ENCODE results near the gene UGT1A5.
A peak's percentile ranks its signal among the peaks of the same experiment; 100 is the strongest.
"Not testable (repeated sequence)": the region's sequence is repeated elsewhere in the genome, so short reads cannot be mapped to it uniquely, and the experiment has no call there.

UGT1A5 gene

DNA sequence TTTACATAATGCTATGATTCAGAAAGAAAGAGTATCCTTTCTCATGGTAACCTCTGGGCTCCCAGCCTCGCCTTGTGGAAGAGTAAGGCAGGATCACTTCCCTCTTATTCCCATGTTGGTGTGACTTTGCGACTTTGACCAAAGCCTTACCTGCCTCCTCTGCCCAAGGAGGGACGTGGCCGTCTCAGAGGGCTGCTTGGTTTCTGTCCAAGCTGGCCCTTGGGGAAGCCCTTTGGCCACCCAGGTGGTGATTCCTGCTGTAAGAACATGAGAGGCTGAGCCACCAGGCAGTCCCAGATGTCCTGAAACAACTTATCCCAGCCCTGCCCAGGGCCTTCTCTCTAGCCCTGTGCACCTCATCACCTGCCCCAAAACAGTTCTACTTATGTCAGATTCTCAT is 14.0 kb upstream of the UGT1A5 start:
- no peak for FAIRE-seq

DNA sequence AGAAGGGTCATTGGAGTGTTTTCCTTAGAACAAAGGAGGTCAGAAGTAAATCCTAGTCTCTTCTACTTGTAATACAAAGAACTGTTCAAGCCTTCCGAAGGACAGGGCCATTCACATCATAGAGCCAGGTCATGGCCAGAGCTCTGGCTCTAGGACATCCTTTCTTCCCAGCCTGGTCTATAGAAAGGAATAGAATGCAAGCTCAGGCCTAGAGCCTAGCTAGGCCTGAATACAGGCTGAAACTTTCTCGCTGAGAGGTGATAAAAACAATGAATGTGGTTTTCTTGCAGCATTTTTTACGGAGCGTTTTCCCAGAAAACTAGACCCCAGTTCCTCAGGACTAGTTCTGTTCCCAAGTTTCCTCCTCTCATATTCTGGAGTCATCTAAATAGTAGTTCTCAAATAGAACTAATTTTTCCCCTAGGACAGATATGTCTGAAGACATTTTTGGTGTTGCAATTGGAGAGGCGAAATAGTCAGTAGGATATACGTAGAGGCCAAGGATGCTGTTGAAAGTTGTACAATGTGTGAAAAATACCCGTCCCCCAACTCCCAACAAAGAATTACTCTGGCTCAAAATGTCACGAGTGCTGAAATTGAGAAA is 13.2 kb upstream of the UGT1A5 start:
- no peak for FAIRE-seq

DNA sequence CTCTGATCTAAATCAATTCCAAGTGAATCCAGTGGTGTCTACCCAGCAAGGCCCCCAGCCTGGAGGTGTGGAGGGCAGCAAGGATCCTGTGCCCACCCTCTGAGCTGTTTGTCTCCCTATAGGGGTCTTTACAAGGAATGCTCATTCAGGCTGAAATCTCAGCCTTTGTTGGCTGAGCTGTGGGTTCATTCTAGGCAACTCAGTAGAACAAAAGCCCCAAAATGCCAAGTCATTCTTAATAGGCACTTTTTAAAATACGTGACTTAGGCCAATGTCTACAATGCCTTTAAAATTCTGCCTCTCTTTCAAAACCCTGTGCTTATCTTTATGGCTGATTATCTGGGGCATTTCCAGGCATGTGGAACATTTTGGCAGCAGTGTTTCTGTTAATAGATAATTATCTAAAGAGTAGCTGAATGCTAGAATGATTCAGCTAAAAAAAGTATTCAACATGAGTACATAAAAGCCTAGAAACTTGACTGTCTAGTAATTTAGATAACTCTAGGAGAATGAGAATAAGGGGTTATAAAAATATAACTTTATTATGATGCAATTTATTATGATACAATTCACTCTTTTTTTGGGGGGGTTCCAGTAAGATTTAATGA is 12.6 kb upstream of the UGT1A5 start:
- peak; percentile 11 for FAIRE-seq

DNA sequence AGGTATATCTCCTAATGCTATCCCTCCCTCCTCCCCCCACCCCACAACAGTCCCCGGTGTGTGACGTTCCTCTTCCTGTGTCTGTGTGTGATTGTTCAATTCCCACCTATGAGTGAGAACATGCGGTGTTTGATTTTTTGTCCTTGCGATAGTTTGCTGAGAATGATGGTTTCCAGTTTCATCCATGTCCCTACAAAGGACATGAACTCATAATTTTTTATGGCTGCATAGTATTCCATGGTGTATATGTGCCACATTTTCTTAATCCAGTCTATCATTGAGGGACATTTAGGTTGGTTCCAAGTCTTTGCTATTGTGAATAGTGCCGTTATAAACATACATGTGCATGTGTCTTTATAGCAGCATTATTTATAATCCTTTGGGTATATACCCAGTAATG is 11.9 kb upstream of the UGT1A5 start:
- not testable (repeated sequence) for FAIRE-seq

DNA sequence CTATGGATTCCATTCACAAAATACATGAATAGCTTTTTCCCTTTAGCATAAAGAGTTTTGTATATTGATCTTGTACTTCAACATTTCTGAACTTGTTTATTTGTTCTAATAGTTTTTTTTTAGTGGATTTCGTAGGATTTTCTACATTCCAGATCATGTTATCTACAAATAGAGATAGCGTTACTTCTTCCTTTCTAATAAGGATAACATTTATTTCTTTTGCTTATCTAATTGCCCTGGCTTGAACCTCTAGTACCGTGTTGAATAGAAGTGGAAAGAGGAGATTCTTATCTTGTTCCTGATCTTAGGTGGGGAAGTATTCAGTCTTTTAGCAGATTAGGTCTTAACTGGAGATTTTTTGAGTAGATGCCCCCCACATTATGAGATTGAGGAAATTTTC is 10.5 kb upstream of the UGT1A5 start:
- FAIRE-seq = no peak

DNA sequence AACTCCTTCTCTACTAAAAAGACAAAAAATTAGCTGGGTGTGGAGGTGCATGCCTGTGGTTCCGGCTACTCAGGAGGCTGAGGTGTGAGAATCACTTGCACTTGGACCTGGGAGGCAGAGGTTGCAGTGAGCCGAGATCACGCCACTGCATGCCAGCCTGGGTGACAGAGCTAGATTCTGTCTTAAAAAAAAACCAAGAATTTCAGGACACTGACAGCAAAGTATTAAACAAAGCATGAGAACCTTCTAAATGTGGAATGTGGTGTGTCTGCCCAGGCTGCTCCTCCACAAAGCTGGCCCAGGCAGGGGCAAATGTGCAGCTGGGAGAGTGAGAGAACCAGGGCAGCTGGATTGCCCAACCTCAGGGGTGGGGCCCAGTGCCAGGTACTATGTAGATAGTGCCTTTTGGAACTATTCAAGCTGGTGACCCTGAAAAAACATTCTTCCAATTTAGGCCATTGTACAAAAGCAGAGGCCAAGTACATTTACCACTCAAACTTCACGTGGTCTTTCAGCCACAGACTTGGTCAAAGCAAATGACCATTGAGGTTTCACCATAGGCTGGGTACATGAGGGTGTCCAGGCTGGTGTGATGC is 6.7 kb upstream of the UGT1A5 start:
- no peak for FAIRE-seq

DNA sequence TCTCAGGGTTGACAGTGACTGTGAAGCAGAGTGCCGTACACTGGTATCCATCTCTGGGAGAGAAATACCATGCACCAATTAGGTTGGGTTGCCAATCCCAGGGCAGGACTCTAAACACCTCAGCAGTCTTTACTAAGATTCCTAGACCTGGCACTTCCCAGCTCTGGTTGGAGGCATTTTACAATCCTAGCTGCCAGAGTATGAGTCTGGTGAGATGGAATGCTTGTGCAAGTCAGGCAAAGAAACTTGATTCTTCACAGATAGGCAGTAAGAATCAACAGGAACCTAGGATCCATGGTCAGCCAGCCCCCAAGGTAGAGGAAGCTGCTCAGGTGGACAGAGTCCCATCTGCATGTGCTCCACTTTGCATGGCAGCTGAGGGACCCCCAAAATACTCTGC is 6.0 kb upstream of the UGT1A5 start:
- FAIRE-seq = no peak

DNA sequence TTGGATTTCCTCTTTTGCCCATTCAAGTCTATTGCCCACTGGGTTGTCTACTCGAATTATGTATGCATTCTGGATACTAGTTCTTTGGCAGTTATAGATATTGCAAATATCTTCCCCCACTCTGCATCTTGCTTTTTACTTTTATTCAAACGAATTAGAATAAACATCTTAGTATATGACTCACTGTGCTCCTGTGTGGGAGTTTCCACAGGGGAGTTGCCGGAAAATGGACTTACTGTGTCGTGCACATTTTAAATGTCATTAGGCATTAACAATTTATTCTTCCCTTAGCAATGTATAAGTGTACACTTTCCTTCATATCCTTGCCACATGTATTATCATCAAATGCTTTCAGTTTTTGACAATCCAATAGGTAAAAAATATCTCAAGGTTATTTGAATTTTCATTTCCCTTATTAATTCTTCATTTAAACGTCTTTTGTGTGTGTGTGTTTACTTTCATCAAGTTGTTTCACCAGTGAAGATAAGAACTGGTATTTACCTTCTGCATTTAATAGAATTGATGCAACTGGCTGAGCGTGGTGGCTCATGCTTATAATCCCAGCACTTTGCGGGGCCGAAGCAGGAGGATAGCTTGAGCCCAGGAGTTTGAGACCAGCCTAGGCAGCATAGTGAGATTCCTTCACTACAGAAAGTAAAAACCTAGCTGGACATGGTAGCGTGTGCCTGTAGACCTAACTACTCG is 4.6 kb upstream of the UGT1A5 start:
- FAIRE-seq = no peak

DNA sequence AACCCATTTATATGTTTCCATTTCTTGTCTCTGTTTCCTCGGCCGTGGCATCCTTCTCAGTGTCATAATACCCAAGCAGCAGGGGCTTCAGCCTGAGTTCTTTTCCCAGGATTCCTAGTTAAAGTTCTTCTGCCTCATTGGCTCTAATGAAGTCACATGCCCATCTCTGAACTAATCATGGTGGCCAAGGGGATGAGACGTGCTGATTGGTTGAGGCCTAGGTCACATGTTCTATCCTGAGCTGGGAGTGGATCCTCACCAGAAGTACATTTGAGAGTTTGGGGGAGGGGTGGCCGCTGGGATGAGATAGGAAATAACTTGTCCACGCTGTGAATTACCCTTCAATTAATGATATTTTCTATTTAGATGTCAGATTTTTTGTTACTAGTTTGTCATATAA is 3.8 kb upstream of the UGT1A5 start:
- no peak for FAIRE-seq

DNA sequence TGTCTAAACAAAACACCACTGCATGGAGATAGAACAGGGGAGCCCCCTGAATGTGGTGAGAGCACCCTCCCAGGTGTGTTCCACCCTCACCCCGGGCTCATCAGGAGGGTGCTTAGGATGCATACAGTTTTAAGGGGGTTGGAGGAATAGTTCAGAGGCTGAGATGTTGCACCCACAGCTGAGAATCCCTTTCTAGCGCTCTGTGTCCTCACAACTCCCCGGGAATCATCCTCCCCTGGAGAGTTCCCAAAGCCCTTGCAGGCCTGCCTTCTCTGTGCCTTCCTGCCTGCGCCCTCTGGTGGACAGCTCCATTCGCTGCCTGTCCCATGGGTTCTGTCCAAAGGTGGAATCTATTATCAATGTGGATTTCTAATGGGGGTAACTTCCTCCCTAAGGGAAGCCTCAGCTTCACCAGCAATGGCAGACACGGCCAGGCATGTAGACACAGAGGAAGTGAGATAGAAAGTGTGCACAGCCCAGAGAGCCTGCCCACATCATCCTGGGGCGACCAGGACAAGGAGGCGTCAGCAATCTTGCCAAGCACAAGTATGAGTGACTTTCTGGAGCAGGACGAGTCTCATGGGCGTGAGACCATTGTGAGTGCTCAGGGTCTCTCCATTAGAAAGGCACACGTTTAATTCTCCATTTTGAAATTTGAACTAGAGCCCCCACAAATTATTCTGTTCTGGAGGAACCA is 1.2 kb upstream of the UGT1A5 start:
- FAIRE-seq = no peak

DNA sequence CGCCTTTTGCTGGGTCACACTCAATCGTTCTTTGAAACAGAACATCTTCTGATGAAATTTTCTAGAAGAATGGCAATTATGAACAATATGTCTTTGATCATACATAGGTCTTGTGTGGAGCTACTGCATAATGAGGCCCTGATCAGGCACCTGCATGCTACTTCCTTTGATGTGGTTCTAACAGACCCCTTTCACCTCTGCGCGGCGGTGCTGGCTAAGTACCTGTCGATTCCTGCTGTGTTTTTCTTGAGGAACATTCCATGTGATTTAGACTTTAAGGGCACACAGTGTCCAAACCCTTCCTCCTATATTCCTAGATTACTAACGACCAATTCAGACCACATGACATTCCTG is 532 bp downstream of the UGT1A5 start:
- FAIRE-seq = no peak

DNA sequence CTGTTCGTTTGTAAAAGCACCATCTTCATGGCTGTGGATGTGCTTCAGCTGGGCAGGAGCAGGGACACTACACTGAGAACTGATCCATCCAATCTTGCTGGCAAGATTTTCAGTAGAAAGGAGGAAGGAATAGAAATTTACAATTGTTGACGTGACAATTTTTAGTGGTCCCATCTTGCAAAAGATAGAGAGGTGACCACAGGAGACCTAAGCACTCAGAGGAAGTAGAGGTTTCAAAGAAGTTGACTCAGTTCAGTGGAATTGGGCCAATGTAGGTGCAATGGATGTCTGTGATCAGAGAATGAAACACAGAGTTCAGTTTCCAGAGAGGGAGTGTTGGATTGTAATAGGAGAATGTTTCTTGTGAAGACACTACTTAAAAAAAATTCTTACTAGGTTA is 1.4 kb downstream of the UGT1A5 start:
- FAIRE-seq = no peak

DNA sequence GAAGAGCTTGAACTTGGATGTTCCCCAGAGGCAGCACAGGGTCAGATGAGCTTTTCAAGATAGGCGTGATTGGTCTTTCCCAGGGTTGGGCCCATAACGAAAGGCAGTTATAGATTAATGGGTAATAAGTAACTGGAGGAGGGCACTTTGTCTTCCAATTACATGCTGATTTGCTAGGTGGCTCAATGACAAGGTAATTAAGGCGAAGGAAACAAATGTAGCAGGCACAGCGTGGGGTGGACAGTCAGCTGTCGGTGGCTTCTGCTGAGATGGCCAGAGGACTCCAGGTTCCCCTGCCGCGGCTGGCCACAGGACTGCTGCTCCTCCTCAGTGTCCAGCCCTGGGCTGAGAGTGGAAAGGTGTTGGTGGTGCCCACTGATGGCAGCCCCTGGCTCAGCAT is 5.8 kb downstream of the UGT1A5 start, which contains the start of gene UGT1A4:
Gene UGT1A4 (plus strand): TSS at position 185 of the 400 bp plus-strand sequence. CDS start 85 bp downstream, at position 270.
- no peak for FAIRE-seq

DNA sequence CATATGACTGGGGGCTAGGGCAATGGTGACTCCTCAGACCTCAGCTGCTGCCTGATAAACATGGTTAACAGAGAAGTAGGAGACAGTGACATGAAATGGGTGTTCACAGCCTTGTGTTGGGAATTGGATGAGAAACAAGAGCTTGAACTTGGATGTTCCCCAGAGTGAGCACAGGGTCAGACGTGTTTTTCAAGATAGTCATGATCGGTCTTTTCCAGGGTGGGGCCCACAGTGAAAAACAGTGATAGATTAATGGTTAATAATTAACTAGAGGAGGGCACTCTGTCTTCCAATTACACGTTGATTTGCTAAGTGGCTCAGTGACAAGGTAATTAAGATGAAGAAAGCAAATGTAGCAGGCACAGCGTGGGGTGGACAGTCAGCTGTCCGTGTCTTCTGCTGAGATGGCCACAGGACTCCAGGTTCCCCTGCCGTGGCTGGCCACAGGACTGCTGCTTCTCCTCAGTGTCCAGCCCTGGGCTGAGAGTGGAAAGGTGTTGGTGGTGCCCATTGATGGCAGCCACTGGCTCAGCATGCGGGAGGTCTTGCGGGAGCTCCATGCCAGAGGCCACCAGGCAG is 16.1 kb downstream of the UGT1A5 start, which contains the start of gene UGT1A3:
Gene UGT1A3 (plus strand): TSS at position 320 of the 579 bp plus-strand sequence. CDS start 85 bp downstream, at position 405.
- no peak for FAIRE-seq

DNA sequence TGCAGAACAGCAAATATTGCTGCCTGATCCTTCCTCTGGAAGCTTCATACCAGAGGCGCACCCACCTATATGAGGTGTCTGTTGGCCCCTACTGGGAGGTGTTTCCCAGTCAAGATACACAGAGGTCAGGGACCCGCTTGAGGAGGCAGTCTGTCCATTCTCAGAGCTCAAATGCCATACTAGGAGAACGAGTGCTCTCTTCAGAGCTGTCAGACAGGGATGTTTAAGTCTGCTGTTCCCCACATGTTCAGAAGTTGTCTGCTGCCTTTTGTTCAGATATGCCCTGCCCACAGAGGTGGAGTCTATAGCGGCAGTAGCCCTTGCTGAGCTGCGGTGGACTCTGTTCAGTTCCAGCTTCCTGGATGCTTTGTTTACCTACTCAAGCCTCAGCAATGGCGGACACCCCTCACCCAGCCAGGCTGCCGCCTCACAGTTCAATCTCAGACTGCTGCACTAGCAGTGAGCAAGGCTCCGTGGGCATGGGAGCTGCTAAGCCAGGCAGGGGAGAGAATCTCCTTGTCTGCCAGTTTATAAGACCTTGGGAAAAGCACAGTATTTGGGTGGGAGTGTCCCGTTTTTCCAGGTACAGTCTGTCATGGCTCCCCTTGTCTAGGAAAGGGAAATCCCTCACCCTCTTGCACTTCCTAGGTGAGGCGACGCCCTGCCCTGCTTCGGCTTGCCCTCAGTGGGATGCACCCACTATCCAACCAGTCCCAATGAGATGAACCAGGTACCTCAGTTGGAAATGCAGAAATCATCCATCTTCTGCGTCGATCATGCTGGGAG is 24.4 kb downstream of the UGT1A5 start:
- not testable (repeated sequence) for FAIRE-seq

DNA sequence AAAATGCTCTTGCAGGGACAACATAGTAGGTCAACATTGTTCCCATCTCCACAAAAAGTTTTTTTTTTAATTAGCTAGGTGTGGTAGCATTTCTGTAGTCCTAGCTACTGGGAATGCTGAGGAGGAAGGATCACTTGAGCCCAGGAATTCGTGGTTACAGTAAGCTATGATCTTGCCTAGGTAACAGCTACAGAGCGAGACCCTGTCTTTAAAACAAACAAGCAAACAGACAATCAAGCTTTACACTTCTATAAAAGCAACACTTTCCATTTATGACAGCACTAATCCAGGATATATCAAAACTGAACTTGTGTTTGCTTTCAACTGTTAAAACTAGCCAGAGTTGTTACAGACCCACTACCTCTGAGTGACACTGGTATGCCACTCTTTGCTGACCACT is 28.2 kb downstream of the UGT1A5 start:
- FAIRE-seq = no peak

DNA sequence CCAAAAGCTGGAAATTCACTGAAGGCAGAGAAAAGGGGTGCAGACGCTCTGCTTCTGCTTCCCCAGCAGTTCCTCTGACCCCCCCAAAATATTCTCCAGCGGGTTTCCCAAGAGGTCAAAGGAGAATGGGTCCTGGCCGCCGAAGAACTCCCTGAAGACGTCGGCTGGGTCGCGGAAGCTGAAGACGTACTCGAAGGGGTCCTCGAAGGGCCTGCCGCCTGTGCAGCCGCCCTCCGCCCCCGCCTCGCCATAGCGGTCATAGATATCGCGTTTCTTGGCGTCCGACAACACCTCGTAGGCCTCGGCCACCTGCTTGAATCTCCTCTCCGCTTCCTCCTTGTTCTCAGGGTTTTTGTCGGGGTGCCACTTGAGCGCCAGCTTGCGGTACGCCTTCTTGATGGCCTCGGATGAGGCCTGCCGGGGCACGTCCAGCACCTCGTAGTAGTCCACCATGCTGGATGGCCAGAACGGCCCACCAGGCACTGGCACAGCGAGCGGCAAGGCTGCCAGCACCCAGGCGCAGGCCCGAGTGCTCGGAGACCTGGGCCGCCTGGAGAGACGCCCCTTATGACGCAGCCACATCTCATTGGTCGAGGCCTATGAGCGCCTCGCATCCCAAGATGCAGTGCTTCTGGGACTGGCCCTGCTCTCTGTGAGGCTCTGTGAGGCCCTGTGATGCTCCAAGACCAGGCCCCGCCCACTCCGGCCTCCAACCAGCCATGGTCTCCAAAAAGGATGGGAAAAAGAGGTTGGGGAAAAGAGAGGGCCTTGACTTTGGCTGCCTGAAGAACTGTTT is 31.0 kb downstream of the UGT1A5 start:
- no peak for FAIRE-seq

DNA sequence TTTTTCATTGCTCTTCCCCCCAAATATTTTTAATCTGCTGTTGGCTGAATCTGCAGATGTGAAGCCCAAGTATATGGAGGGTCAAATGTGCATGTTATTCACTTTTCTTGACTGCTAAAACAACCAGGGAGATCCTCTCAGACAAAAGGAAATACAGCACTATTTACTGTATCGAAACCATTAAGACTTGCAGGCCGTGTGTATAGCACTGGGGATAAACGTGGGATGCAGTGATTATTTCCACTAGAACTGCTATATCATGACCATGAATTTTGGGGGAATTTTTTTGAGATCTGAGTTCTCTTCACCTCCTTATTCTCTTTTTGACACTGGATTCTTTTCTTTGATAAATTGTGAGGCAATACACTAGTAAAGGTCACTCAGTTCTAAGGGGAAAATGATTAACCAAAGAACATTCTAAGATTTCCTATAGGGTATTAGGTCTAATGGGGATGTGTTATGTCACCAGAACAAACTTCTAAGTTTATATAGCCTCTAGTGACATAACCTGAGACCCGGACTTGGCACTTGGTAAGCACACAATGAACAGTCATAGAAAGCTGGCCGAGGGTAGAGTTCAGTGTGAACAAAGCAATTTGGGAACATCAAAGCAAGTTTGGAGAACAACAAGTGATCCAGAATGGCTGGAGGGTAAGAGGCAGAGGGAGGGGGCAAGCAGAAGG is 32.5 kb downstream of the UGT1A5 start:
- FAIRE-seq = no peak

DNA sequence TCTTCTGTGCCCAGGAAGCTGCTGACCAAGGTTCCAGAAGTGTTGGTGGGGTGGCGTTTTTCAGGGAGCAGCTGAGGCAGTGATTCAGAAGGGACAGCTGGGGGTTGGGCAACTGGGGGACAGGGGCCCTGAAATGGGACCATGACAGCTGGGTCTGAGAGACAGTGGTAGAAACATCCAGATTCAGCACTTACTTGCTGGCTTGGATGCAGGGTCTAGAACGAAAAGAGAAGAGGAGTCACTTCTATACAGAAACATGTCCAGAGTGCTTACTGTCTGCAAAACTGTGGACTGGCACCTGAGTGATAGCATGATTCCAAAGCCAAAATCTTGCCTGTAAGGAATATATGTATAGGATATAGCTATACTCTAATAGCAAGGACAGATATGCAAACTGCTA is 33.1 kb downstream of the UGT1A5 start:
- not testable (repeated sequence) for FAIRE-seq

DNA sequence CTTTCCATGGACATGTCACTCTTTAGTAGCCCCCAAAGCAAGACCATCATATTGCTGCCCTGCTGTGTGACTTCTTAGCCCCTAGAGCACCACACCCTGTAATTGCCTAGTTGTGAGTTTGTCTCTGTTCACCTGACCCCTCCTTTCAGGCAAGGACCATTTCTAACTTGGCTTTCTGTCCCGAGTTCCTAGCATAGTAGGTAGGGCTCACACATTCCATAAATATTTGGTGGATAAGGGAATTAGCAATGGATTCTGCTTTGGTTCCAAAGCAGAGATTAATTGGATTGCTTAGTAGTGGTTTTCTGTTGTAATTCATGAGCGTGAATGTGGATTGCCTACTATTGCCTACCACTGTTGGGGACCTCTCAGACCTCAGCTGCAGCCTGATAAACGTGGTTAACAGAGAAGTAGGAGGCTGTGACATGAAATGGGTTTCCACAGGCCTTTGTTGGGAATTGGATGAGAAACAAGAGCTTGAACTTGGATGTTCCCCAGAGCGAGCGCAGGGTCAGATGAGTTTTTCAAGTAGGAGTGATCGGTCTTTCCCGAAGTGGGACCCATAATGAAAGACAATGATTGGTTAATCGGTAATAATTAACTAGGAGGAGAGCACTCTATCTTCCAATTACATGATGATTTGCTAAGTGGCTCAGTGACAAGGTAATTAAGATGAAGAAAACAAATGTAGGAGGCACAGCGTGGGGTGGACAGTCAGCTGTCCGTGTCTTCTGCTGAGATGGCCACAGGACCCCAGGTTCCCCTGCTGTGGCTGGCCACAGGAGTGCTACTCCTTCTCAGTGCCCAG is 34.0 kb downstream of the UGT1A5 start:
- no peak for FAIRE-seq

Data from TTC549 (cell line).